Transverse colon (tissue), 4 donors: ENCODE measurements around the gene CTBP2. TPM values are rescaled to one million over a fixed set of nuclear protein-coding genes. Genes with fewer than 3 reads are reported as not detected.

Experiments
- DNase-seq: peaks from one replicate; pipeline ENCODE4 v3.0.0-alpha.2; 2019
- H3K27ac ChIP-seq, 4 donors: fragments of 200-600 bp; sonication (generic); 2 replicates each; pipeline ENCODE4 v1.5.1; 2016 to 2018; ENCODE audit warnings: inconsistent platforms in 4 of 4
- H3K27me3 ChIP-seq: fragments of 200-600 bp; sonication (generic); 2 replicates; pipeline ENCODE4 v1.5.1; 2017; ENCODE audit warnings: inconsistent platforms
- H3K36me3 ChIP-seq, 4 donors: fragments of 200-600 bp; sonication (generic); 2 replicates each; pipeline ENCODE4 v1.5.1; 2017 to 2019; ENCODE audit warnings: inconsistent platforms in 4 of 4
- H3K4me1 ChIP-seq, 4 donors: fragments of 200-600 bp; sonication (generic); 2 replicates each; pipeline ENCODE4 v1.5.1; 2017 to 2020; ENCODE audit warnings: inconsistent platforms in 4 of 4
- H3K4me3 ChIP-seq, 4 donors: fragments of 200-600 bp; sonication (generic); 1 replicate in 1 of 4; 2 replicates in 3 of 4; pipeline versions ENCODE4 v1.5.1 to v1.6.1; 2017 to 2019; ENCODE audit warnings: inconsistent platforms in 4 of 4
- H3K9me3 ChIP-seq, 2 donors: fragments of 200-600 bp; sonication (generic); 2 replicates each; pipeline ENCODE4 v1.5.1; 2017 to 2019; ENCODE audit warnings: inconsistent platforms in 2 of 2
- CTCF ChIP-seq, 5 experiments: fragments of 200-600 bp in 3 of 5; fragments of 450-650 bp in 2 of 5; sonication (generic) in 3 of 5; IDR thresholded peaks; 1 replicate in 2 of 5; 2 replicates in 3 of 5; pipeline ENCODE4 v1.5.1; 2016 to 2017; ENCODE audit warnings: antibody characterized with exemption in 5 of 5, inconsistent platforms in 3 of 5, mild to moderate bottlenecking in 2 of 5, moderate library complexity in 1 of 5
- EP300 ChIP-seq: sonication (generic); formaldehyde crosslinking; IDR thresholded peaks from one replicate; pipeline ENCODE4 v1.6.1; 2017; ENCODE audit warnings: antibody characterized with exemption, low read depth
- POLR2A ChIP-seq: fragments of 450-650 bp; IDR thresholded peaks from one replicate; pipeline ENCODE4 v1.6.1; 2016; ENCODE audit warnings: antibody characterized with exemption, mild to moderate bottlenecking, moderate library complexity
- POLR2AphosphoS5 ChIP-seq, 3 donors: sonication (generic); formaldehyde crosslinking; IDR thresholded peaks; one replicate each; pipeline ENCODE4 v1.6.1; 2016; ENCODE audit warnings: antibody characterized with exemption in 3 of 3
- WGBS, 2 donors: methylation state at CpG; one replicate each; pipeline ENCODE4 v1.1.5; 2018; ENCODE audit warnings: low coverage in 1 of 2; 5-methylcytosine and 5-hydroxymethylcytosine counted together
- in situ Hi-C, 4 donors: fragments of 200-750 bp; cut with MboI; loops; one replicate each; pipeline versions ENCODE4 v1.15.0 to v1.15.1; 2017; ENCODE audit warnings: low sequenced_read_pairs in 3 of 4, low pct_ligation_motif_present in 1 of 4, low pct_unique_long_range_greater_than_20kb in 1 of 4
- intact Hi-C: fragments of 100-400 bp; cut with DNase I; formaldehyde crosslinking; loops from one replicate; pipeline ENCODE4 v1.15.1; 2023; ENCODE audit warnings: low total_unique reads
- total RNA-seq, 4 donors: library from RNA; depleted of rRNA; stranded (reverse); fragments of >200 nt; gene quantifications; one replicate each; pipeline ENCODE4 v1.1.0, GENCODE V29; 2016

The CTBP2 gene
- total RNA-seq, 4 donors from 2014 or later: 71.9 to 247 (median 98.4) TPM

GRCh38 chr10:125159486-125159931 is 854 bp downstream of the CTBP2 start:
- peaks cover 7 to 48% (median 38%) of the 10 kb centered on the region in 4 donors for H3K4me1 ChIP-seq
- H3K27me3 ChIP-seq: no peaks in the 10 kb centered on the region
- WGBS, 2 donors: 1% methylated on average over 30 of the region's 66 CpGs; no CpG with 5 or more reads in 1 of the 2 donors
- no peak for DNase-seq
- intact Hi-C loops: no loop called here
- H3K36me3 ChIP-seq: no peaks in the 10 kb centered on the region
- peak overlapping the region; percentile 98 to 99 (median 99) for H3K27ac ChIP-seq
- H3K4me3 ChIP-seq: peak overlapping the region; percentile 93 to 97 (median 96)
- H3K9me3 ChIP-seq: no peaks in the 10 kb centered on the region
- in situ Hi-C loops: loop anchor here in 1 of 4 donors (25.0 kb wide), 1 partner anchor 97 kb away; no protein-coding TSS in a partner anchor
- TF ChIP-seq POLR2AphosphoS5 (IDR thresholded peaks at IDR 0.05) (no peak), POLR2A (no peak), EP300 (no peak), CTCF (IDR thresholded peaks at IDR 0.05) (no peak)

- Histone ChIP-seq H3K27me3 (no peaks in the 10 kb centered on the region), H3K9me3 (no peaks in the 10 kb centered on the region), H3K27ac (peak overlapping the region; percentile 98 to 99 (median 99)), H3K4me1 (peaks cover 8 to 55% (median 44%) of the 10 kb centered on the region in 4 donors), H3K36me3 (no peaks in the 10 kb centered on the region), H3K4me3 (peak overlapping the region; percentile 75 to 97 (median 94))
- TF ChIP-seq CTCF (IDR thresholded peaks at IDR 0.05) (no peak), POLR2A (peak; percentile 57), POLR2AphosphoS5 (IDR thresholded peaks at IDR 0.05) (peak; percentile 37 to 76 (median 56))
- peak; percentile 61 for DNase-seq
- intact Hi-C loops: no loop called here
- in situ Hi-C loops: loop anchor here in 1 of 4 donors (25.0 kb wide), 1 partner anchor 97 kb away; no protein-coding TSS in a partner anchor
- 0 to 2% methylated on average over 1 to 74 of the region's 115 CpGs for WGBS, 2 donors
Measured at GRCh38 chr10:125158601-125159485, 1.5 kb downstream of the CTBP2 start.

- no peak for DNase-seq
- Histone ChIP-seq H3K9me3 (no peaks in the 10 kb centered on the region), H3K4me1 (peaks cover 14 to 61% (median 50%) of the 10 kb centered on the region in 4 donors), H3K36me3 (no peaks in the 10 kb centered on the region), H3K27me3 (no peaks in the 10 kb centered on the region), H3K4me3 (peak overlapping the region; percentile 75 to 97 (median 94)), H3K27ac (peak overlapping the region; percentile 98 to 99 (median 99))
- WGBS, 2 donors: 10 to 15% methylated on average over 5 to 7 of the region's 7 CpGs
- TF ChIP-seq POLR2AphosphoS5 (IDR thresholded peaks at IDR 0.05): no peak
- no peak for TF ChIP-seq EP300
- TF ChIP-seq POLR2A: no peak
- TF ChIP-seq CTCF (IDR thresholded peaks at IDR 0.05): no peak
- in situ Hi-C loops: loop anchor here in 1 of 4 donors (25.0 kb wide), 1 partner anchor 96 kb away; no protein-coding TSS in a partner anchor
- intact Hi-C loops: no loop called here
Measured at GRCh38 chr10:125158275-125158600, 2.1 kb downstream of the CTBP2 start.

GRCh38 chr10:125157505-125157904 is 2.9 kb downstream of the CTBP2 start:
- intact Hi-C loops (no loop called here), in situ Hi-C loops (loop anchor here in 1 of 4 donors (25.0 kb wide), 1 partner anchor 95 kb away; no protein-coding TSS in a partner anchor)
- H3K27ac ChIP-seq: peak overlapping the region; percentile 98 to 99 (median 99)
- no peaks in the 10 kb centered on the region for H3K36me3 ChIP-seq
- H3K27me3 ChIP-seq: no peaks in the 10 kb centered on the region
- TF ChIP-seq POLR2A (no peak), CTCF (IDR thresholded peaks at IDR 0.05) (no peak)
- H3K4me3 ChIP-seq: peak overlapping the region; percentile 1 to 97 (median 94)
- DNase-seq: no peak
- peaks cover 21 to 68% (median 56%) of the 10 kb centered on the region in 4 donors for H3K4me1 ChIP-seq
- no peaks in the 10 kb centered on the region for H3K9me3 ChIP-seq
- WGBS, 2 donors: 0 to 14% methylated on average over 3 of the region's 3 CpGs
